ENCODE measurements around the gene CWC22. TPM values are rescaled to one million over a fixed set of nuclear protein-coding genes. Genes with fewer than 3 reads are reported as not detected.

CWC22 gene
- total RNA-seq, 2 experiments from 2014 or later = 19.9 to 21.3 TPM

Other genes with a start within 250 kb of the CWC22 start
- gene ZNF385B, start 145.7 kb downstream of the CWC22 start, total RNA-seq = not detected